HepG2 (cell line): Measurements from ENCODE around the gene TUBB3.

Experiments used
- HNF4G ChIP-seq, 2 experiments: sonication (generic) in 1 of 2; formaldehyde crosslinking in 1 of 2; IDR thresholded peaks; 2 replicates each; pipeline versions ENCODE4 v1.4.0 to v1.6.1; 2011 to 2020; ENCODE audit warnings: borderline replicate concordance in 2 of 2, low read depth in 2 of 2, mild to moderate bottlenecking in 2 of 2, low read length in 1 of 2, missing genetic modification reagents in 1 of 2, moderate library complexity in 1 of 2
- MEF2D ChIP-seq: sonication (generic); formaldehyde crosslinking; IDR thresholded peaks from 2 replicates; pipeline ENCODE4 v1.5.1; 2020; ENCODE audit warnings: mild to moderate bottlenecking, missing genetic modification reagents
- NR3C1 ChIP-seq: sonication (generic); formaldehyde crosslinking; IDR thresholded peaks from 2 replicates; pipeline ENCODE4 v1.4.0; 2020; ENCODE audit warnings: missing genetic modification reagents
- POLR2AphosphoS5 ChIP-seq: IDR thresholded peaks from 2 replicates; pipeline ENCODE4 v1.6.1; 2012; ENCODE audit warnings: low read depth, low read length
- SRSF9 ChIP-seq: fragments of 200-400 bp; formaldehyde crosslinking; IDR thresholded peaks from 2 replicates; pipeline ENCODE4 v1.6.1; 2018; ENCODE audit warnings: borderline replicate concordance, mild to moderate bottlenecking, low read depth, low read length; ENCODE audit not compliant: insufficient read depth, poor library complexity, severe bottlenecking

DNA sequence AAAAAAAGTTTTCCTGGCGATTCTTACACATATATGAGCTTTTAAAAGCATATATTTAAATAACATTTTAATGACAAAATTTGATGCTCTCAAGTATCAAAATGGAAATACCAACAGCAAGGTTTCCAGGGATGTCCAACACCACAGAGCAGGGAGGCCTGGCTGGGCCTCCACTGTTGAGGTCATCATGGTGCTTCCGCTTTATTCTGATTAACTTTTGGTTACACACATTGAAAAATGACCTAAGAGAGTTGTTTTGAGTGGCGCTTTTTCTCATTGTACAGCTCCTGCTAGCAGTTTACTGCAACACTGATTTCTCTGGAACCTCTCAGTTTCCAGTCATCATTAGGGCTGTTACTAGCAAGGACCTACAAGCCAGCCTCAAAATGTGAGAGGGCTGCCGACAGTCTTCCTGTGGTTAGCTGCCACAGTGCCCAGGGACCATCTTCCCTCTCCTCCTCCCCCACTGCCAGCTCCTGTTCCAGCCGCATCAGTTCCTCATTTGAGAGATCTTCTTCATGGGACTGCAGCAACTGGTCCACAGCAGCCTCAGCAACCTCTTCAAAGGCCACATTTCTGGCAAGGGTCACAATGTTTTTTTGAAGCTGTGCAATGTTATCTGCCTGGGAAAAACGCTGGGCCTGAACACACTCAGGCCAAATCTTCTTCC, 46.7 kb downstream of the TUBB3 start:
- TF ChIP-seq POLR2AphosphoS5 (no peak), SRSF9 (no peak), MEF2D (no peak), HNF4G (IDR thresholded peaks at IDR 0.05; ENCODE audit: borderline replicate concordance, low read depth, low read length) (no peak), HNF4G (CRISPR knock-in tag; IDR thresholded peaks at IDR 0.05; ENCODE audit: borderline replicate concordance, low read depth) (no peak), NR3C1 (CRISPR knock-in tag) (no peak)
